ENCODE measurements around the gene TK1. TPM values are rescaled to one million over a fixed set of nuclear protein-coding genes. Genes with fewer than 3 reads are reported as not detected.
A peak's percentile ranks its signal among the peaks of the same experiment; 100 is the strongest.

TK1 gene
- total RNA-seq, 2 donors from 2014 or later: 81.0 to 97.4 TPM

DNA sequence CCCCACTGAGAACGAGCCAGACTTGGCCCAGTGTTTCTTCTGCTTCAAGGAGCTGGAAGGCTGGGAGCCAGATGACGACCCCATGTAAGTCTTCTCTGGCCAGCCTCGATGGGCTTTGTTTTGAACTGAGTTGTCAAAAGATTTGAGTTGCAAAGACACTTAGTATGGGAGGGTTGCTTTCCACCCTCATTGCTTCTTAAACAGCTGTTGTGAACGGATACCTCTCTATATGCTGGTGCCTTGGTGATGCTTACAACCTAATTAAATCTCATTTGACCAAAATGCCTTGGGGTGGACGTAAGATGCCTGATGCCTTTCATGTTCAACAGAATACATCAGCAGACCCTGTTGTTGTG lies 27.8 kb upstream of the TK1 start:
- peak overlapping the region; percentile 87 for H3K4me3 Mint-ChIP-seq
- peaks cover 25% of the 10 kb centered on the region for H3K36me3 Mint-ChIP-seq (ENCODE audit: low read depth)
- Histone ChIP-seq H3K4me1 (ENCODE audit: control insufficient read depth, insufficient read depth, low read length) (no peaks in the 10 kb centered on the region), H3K4me3 (ENCODE audit: low read length) (peak overlapping the region; percentile 98), H3K36me3 (ENCODE audit: control insufficient read depth, insufficient read depth, low read length) (peaks cover 23% of the 10 kb centered on the region), H3K27me3 (ENCODE audit: control insufficient read depth, insufficient read depth, low read length, poor library complexity, severe bottlenecking) (no peaks in the 10 kb centered on the region), H3K27ac (ENCODE audit: low read depth, low read length) (no peak overlapping the region), H3K9me3 (ENCODE audit: control insufficient read depth, low read length) (no peaks in the 10 kb centered on the region), H3K9ac (ENCODE audit: extremely low read depth, low read length, poor library complexity, severe bottlenecking) (peak overlapping the region; percentile 76)
- WGBS, 2 experiments (ENCODE audit: insufficient coverage in 1 of 2, insufficient read length in 1 of 2): 19 to 20% methylated on average over 3 to 5 of the region's 5 CpGs
- no peak for DNase-seq
- H3K27me3 Mint-ChIP-seq (ENCODE audit: insufficient read depth): peaks cover 6% of the 10 kb centered on the region
- peak overlapping the region; percentile 95 for H3K27ac Mint-ChIP-seq
- H3K4me1 Mint-ChIP-seq: peaks cover 10% of the 10 kb centered on the region
- H3K9me3 Mint-ChIP-seq: no peaks in the 10 kb centered on the region
- no peak for TF ChIP-seq CTCF (conservative IDR thresholded peaks at IDR 0.05)

GRCh38 chr17:78214016-78214705 lies 27.3 kb upstream of the TK1 start, which contains the start of gene BIRC5:
Gene BIRC5 (plus strand): TSS chr17:78214253. CDS start chr17:78214317, 64 bp downstream.
- peak within 1 kb of the TSS; percentile 76 for H3K9ac ChIP-seq (ENCODE audit: extremely low read depth, low read length, poor library complexity, severe bottlenecking)
- peak within 1 kb of the TSS; percentile 66 for H3K27ac ChIP-seq (ENCODE audit: low read depth, low read length)
- H3K9me3 Mint-ChIP-seq: no peaks in the 10 kb centered on the region
- H3K4me1 ChIP-seq (ENCODE audit: control insufficient read depth, insufficient read depth, low read length): no peaks in the 10 kb centered on the region
- H3K4me3 Mint-ChIP-seq: peak within 1 kb of the TSS; percentile 87
- peak; percentile 98 for DNase-seq
- H3K27me3 Mint-ChIP-seq (ENCODE audit: insufficient read depth): peaks cover 6% of the 10 kb centered on the region
- H3K27me3 ChIP-seq (ENCODE audit: control insufficient read depth, insufficient read depth, low read length, poor library complexity, severe bottlenecking): no peaks in the 10 kb centered on the region
- H3K36me3 Mint-ChIP-seq (ENCODE audit: low read depth): peaks cover 20% of the 10 kb centered on the region
- peaks cover 19% of the 10 kb centered on the region for H3K36me3 ChIP-seq (ENCODE audit: control insufficient read depth, insufficient read depth, low read length)
- peak within 1 kb of the TSS; percentile 95 for H3K27ac Mint-ChIP-seq
- peaks cover 10% of the 10 kb centered on the region for H3K4me1 Mint-ChIP-seq
- peak within 1 kb of the TSS; percentile 98 for H3K4me3 ChIP-seq (ENCODE audit: low read length)
- WGBS, 2 experiments (ENCODE audit: insufficient coverage in 1 of 2, insufficient read length in 1 of 2): 0 to 1% methylated on average over 30 to 60 of the region's 60 CpGs
- H3K9me3 ChIP-seq (ENCODE audit: control insufficient read depth, low read length): no peaks in the 10 kb centered on the region
- no peak for TF ChIP-seq CTCF (conservative IDR thresholded peaks at IDR 0.05)

DNA sequence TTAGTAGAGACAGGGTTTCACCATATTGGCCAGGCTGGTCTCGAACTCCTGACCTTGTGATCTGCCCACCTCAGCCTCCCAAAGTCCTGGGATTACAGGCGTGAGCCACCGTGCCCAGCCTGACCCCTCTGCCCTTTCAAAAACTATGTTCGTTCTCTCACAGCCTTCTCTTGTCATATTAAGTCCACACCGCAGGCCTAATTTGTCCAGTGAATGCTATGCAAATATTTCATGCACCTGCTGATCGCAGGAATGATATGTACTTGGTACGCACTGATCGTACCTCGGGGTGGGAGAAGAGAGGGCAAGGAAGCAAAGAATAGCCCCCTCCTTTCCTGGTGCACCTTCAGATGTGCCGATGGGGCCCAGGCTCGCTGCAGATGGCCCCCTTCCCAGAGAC lies 24.2 kb upstream of the TK1 start:
- WGBS, 2 experiments (ENCODE audit: insufficient coverage in 1 of 2, insufficient read length in 1 of 2): 88 to 98% methylated on average over 7 to 11 of the region's 11 CpGs
- H3K4me3 ChIP-seq (ENCODE audit: low read length): no peak overlapping the region
- peaks cover 3% of the 10 kb centered on the region for H3K36me3 Mint-ChIP-seq (ENCODE audit: low read depth)
- no peak overlapping the region for H3K27ac ChIP-seq (ENCODE audit: low read depth, low read length)
- no peak overlapping the region for H3K9ac ChIP-seq (ENCODE audit: extremely low read depth, low read length, poor library complexity, severe bottlenecking)
- no peak for DNase-seq
- peaks cover 10% of the 10 kb centered on the region for H3K4me1 Mint-ChIP-seq
- no peak overlapping the region for H3K4me3 Mint-ChIP-seq
- H3K36me3 ChIP-seq (ENCODE audit: control insufficient read depth, insufficient read depth, low read length): peaks cover under 1% of the 10 kb centered on the region
- H3K27ac Mint-ChIP-seq: no peak overlapping the region
- H3K9me3 ChIP-seq (ENCODE audit: control insufficient read depth, low read length): no peaks in the 10 kb centered on the region
- no peaks in the 10 kb centered on the region for H3K4me1 ChIP-seq (ENCODE audit: control insufficient read depth, insufficient read depth, low read length)
- TF ChIP-seq CTCF (conservative IDR thresholded peaks at IDR 0.05): no peak
- H3K27me3 ChIP-seq (ENCODE audit: control insufficient read depth, insufficient read depth, low read length, poor library complexity, severe bottlenecking): no peaks in the 10 kb centered on the region
- H3K9me3 Mint-ChIP-seq: no peaks in the 10 kb centered on the region
- peaks cover 6% of the 10 kb centered on the region for H3K27me3 Mint-ChIP-seq (ENCODE audit: insufficient read depth)

Measured in endodermal cell (in vitro differentiated cells).